D721Med (cell line): ENCODE measurements around the gene SLC4A1AP.
"Not testable (repeated sequence)": the region's sequence is repeated elsewhere in the genome, so short reads cannot be mapped to it uniquely, and the experiment has no call there.

ENCODE experiments used
- DNase-seq: peaks from one replicate; pipeline ENCODE4 v3.0.0; 2011; ENCODE audit warnings: low spot score; ENCODE audit not compliant: insufficient read length
- FAIRE-seq: peaks from 2 replicates; lab custom pipeline; 2011; peaks lifted over from hg19 to GRCh38; lab: Jason Lieb, UNC
- TF ChIP-seq, protein P1 (sequence below): IDR thresholded peaks from 2 replicates; pipeline ENCODE4 v1.5.1; 2012; ENCODE audit warnings: mild to moderate bottlenecking, control low read depth; ENCODE audit not compliant: insufficient read depth; ENCODE audit errors: missing control alignments

The SLC4A1AP gene

DNA sequence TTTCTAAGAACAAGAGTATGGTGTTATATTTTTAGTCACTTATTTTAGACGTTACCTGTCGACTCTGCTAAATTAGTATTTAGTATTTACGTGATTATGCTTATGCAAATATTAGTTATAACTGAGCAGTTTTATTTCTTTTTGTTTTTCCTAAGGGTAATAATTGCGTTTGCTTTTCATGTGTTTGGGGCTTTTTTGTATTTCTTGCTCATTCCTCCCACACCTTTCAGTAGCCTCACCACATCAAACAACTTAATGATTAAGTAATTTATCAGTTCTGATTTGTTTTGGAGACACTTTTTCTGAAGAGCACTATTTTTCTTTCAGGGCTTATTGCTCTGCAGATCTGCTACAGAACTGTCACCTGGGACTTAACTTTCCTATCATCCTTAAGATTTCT lies 7.5 kb downstream of the SLC4A1AP start:
- no peak for DNase-seq
- TF ChIP-seq, protein P1, sequence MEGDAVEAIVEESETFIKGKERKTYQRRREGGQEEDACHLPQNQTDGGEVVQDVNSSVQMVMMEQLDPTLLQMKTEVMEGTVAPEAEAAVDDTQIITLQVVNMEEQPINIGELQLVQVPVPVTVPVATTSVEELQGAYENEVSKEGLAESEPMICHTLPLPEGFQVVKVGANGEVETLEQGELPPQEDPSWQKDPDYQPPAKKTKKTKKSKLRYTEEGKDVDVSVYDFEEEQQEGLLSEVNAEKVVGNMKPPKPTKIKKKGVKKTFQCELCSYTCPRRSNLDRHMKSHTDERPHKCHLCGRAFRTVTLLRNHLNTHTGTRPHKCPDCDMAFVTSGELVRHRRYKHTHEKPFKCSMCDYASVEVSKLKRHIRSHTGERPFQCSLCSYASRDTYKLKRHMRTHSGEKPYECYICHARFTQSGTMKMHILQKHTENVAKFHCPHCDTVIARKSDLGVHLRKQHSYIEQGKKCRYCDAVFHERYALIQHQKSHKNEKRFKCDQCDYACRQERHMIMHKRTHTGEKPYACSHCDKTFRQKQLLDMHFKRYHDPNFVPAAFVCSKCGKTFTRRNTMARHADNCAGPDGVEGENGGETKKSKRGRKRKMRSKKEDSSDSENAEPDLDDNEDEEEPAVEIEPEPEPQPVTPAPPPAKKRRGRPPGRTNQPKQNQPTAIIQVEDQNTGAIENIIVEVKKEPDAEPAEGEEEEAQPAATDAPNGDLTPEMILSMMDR: no peak
- no peak for FAIRE-seq

DNA sequence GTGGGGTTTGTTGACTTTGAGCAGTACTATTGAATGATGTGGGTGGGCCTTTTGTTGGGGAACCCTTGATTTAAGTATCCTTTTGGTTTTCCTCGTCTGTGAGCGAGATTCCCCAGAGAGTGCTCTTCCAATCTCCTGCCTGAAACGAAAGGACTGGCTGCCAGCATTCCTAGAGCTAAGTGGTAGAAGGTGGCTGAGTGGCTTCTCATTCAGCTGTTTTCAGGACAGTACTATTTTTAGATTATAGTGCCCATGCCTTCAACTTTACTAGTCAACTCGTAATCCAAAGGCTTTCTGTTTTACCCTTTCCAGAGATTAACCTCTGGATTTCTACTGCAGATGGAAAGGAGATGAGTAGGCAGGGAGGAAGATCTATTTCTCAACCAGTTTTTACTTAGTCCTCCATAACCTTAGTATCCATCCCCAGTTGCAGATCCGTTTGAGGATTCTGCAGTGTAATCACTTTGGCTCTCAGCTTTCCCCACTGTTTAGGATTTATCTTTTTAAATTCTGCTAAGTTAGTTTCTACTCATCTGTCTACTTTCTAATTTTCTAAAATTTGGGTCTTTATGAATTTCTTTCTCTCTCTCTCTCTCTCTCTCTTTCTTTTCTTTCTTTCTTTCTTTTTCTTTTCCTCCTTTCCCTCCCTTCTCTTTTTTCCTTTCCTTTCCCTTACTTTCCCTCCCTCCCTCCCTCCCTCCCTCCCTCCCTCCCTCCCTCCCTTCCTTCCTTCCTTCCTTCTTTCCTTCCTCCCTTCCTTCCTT lies 9.2 kb downstream of the SLC4A1AP start:
- FAIRE-seq (no peak), DNase-seq (no peak)
- TF ChIP-seq, protein P1: no peak

DNA sequence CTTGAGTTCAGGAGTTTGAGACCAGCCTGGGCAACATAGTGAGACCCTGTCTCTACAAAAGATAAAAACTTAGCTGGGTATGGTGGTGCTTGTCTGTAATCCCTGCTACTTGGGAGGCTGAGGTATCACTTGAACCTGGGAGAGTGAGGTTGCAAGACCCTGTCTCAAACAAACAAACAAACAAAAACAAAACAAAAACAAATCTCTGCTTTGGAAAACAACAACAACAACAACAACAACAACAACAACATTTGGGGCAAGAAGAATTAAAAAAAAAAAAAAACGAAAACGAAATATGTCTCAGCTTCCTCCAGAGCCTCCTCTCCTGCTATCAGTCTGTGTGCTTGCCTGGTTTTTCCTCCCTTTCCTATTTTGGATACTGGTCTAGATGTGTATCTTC lies 16.9 kb downstream of the SLC4A1AP start:
- TF ChIP-seq, protein P1: no peak
- FAIRE-seq: no peak
- DNase-seq: no peak

GRCh38 chr2:27681841-27682240 lies 18.2 kb downstream of the SLC4A1AP start:
- TF ChIP-seq, protein P1: no peak
- DNase-seq: no peak
- FAIRE-seq: no peak

DNA sequence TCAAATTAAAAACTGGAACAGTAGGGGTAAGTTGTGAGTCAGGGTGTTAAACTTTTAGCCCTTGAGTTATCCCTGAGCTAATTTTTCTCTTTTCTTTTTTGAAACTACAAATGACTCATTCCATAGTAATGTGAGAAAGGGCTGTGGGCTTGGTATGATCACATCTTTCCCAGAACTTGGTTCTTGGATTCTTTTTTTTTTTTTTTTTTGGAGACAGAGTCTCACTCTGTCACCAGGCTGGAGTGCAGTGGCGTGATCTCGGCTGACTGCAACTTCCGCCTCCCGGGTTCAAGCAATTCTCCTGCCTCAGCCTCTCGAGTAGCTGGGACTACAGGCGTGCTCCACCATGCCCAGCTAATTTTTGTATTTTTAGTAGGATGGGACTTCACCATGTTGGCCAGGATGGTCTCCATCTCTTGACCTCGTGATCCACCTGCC lies 18.7 kb downstream of the SLC4A1AP start:
- not testable (repeated sequence) for FAIRE-seq

DNA sequence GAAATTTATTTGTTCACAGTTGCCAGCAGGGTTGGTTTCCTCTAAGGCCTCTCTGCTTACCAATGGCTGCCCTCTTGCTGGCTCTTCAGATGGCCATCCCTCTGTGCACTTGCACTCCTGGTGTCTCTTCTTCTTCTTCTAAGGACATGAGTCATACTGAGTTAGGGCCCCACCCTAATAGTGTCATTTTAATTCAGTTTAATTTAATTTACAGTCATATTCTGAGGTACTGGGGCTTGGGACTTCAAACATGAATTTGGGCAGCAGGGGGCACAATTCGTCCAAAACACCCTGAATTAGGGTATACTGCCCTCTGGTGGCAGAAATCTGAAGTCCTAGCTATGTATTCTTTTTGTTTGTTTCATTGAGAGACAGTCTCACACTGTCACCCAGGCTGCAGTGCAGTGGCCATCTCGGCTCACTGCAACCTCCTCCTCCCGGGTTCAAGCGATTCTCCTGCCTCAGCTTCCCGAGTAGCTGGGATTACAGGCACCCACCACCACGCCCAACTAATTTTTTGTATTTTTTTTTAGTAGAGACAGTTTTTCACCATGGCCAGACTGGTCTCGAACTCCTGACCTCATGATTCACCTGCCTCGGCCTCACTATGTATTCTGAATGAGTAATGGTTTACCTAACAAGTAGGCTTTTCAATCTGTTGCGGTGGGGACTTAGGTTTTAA lies 19.8 kb downstream of the SLC4A1AP start:
- peak; percentile 64 for FAIRE-seq
- TF ChIP-seq, protein P1: peak; percentile 100
- no peak for DNase-seq

More for the DNA sequence above, 18.7 kb downstream of the SLC4A1AP start:
- not testable (repeated sequence) for DNase-seq

GRCh38 chr2:27685006-27685405 lies 21.3 kb downstream of the SLC4A1AP start:
- FAIRE-seq: not testable (repeated sequence)

DNA sequence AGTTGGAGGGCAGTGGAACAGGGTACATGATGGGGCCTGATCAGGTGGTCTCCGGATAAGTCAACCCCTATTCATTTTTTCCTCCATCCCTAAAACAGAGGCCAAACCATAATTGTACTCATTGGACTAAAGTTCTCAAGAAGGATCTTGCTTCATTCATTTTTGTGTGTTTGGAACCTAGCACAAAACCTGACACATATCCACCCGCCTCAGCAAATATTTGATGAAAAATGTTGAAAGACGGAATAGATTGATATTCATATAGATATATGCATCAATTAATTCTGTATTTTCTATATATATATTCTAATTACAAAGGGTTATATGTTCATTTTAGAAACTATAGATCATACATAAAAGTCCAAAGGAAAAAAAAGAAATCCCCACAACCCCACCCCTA lies 21.9 kb downstream of the SLC4A1AP start:
- no peak for DNase-seq
- TF ChIP-seq, protein P1: no peak
- no peak for FAIRE-seq

More at GRCh38 chr2:27685006-27685405, 21.3 kb downstream of the SLC4A1AP start:
- not testable (repeated sequence) for DNase-seq
